Stimulated activated CD8-positive, alpha-beta memory T cell treated with anti-CD3 and anti-CD28 coated beads, Interleukin-12 subunit alpha, Interleukin-12 subunit beta, amount 100 ng/mL, for 24 hours (primary cell): ENCODE data around the gene LMOD2.
"Not testable (repeated sequence)": the region's sequence is repeated elsewhere in the genome, so short reads cannot be mapped to it uniquely, and the experiment has no call there.

Experiments used
- DNase-seq: peaks from one replicate; pipeline ENCODE4 v3.0.0-alpha.2; 2020; ENCODE audit errors: extremely low read depth

Gene LMOD2, protein sequence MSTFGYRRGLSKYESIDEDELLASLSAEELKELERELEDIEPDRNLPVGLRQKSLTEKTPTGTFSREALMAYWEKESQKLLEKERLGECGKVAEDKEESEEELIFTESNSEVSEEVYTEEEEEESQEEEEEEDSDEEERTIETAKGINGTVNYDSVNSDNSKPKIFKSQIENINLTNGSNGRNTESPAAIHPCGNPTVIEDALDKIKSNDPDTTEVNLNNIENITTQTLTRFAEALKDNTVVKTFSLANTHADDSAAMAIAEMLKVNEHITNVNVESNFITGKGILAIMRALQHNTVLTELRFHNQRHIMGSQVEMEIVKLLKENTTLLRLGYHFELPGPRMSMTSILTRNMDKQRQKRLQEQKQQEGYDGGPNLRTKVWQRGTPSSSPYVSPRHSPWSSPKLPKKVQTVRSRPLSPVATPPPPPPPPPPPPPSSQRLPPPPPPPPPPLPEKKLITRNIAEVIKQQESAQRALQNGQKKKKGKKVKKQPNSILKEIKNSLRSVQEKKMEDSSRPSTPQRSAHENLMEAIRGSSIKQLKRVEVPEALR

DNA sequence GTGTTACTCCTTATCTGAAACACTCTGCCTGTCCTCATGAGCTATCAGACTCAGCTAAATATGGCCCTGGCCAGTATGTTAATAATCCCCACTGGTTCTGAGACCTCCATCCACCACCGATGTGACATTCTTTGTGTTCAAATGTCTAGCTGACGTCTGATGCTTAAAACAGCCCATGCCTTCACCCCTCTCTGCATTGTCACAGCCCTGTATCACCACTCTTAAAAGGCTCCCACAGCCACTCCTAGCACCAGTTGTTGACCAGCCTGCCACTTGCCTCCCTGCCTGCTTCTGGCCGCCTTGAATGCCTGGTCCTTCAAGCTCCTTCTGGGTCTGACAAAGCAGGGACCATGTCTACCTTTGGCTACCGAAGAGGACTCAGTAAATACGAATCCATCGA is at the start of gene LMOD2:
Gene LMOD2, plus strand, starts transcription at position 253 of the 400 bp plus-strand sequence. Its CDS starts 98 bp downstream, at position 351.
- DNase-seq: no peak

DNA sequence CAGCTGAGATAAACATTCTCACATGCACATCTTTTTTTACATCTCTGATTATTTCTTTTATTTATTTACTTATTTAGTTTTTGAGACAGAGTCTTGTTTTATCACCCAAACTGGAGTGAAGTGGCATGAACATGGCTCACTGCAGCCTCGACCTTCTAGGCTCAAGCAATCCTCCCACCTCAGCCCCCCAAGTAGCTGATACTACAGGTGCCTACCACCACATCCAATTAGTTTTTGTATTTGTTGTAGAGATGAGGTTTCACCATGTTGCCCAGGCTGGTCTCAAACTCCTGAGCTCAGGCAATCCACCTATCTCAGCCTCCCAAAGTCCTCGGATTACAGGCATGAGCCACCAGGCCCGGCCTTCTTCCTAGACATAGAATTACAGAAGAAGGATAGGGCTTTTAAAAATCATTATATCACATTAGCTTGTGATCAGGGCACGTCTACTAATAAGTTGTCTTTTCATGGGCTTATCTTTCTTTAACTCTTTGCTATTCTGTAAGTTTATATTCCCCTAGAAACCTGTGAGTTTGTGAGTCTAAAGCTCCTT is 48.2 kb upstream of the LMOD2 start:
- DNase-seq: no peak

DNA sequence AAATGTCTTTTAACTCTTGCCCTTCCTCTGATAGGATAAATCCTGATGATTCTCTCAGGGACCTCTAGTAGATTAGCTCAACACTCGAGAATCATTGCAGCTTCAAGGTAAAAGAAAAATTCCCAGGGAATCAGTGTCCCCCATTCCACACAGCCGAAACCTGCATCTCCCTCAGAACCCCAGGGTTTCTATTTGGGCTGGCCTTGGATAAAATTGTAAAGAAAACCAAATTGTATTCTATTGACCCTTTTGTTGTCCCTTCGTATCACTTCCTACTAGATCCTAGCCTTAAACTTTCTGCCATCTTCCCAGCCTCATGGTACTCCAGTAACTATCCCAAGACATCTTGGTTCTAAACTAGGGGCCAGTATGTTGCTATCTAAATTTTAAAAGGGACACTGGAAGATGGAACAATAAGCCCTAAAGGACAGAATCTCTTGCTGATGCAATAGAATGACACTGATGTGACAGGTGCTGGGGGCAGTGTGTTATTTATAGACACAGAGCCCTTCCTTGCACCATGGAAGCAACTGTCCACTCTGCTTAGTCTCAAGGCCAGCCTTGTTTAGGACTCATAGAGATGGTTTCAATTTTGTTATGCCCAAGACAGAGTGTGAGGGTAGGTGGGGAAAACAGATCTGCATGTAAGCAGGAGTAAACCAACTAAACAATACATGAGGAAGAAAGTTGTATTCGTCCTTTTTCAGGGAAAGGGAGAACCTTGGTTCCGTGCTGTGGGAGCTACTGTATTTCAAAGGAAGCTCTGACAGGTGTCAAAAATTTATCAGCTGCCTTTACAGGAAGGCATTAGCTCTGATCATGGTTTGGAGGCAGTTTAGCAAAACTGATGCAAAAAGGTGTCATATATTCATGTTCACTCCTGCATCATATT is 46.4 kb upstream of the LMOD2 start:
- no peak for DNase-seq

DNA sequence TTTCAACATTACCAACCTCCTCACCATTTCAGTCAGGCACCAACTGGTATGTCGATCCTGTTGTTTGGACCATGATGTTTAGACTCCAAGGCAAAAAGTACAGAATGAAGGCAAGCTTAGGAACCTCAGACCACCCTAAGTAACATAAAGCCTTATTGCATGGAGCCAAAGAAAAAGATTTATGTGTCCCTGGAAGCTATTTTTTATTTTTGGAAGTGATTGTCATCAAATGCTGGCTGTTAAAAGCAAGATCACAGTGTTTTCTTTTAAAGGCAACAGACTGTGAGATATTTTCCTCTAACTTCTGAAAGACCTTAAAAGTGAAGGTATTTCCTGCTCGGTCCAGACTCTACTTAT is 45.8 kb upstream of the LMOD2 start:
- DNase-seq: no peak

DNA sequence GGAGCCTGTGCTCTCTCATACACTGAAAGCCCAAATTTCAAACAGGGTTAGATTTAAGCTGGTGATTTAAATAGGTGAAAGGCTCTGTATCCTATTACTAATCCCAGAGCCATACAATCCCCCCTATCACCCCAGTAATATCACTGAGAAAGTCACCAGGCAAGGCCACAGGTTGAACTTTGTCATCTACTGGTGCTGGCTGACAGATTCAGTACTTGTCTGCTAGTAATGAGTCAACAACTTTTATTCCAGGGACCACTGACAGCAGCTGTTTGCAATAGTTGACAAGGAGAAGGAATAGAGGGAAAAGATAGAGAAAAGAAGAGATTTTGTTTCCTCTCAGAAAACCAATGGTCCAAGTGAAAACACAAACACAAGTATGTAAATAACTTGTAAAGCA is 43.6 kb upstream of the LMOD2 start:
- DNase-seq: no peak

DNA sequence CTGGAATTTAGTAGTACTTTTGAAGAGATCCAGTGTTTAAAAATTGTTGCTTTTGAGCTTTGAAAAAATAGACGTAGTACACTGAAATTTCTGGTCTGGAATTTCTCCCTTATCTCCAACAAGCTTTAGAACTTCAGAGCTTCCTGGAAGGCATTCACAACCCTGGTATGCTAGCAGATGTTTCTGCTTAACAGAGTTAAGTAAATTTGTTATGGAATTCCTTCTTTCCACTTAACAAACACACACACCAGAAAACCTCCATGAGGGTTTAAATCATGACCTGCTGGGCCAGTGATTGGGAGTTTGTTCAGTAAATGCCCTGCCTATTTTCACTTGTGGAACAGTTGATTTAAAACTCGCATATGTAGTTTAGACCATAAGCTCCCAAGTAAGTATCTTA is 40.3 kb upstream of the LMOD2 start:
- DNase-seq: no peak

DNA sequence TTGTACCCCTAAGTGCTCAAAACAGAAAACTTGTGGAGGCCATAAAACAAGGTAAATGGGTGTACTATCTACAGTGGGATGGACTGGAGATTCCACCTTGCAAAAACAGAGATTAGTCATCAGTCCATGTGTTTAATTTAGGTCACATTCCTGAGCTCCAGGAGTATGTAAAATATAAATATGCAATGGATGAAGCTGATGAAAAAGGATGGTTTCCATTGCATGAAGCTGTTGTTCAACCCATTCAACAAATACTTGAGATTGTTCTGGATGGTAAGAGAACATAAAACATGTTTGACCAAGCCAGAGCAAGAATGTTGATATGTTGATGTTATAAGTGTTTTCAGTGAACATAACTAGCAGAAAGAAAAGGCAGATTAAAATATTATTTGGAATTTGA is 39.4 kb upstream of the LMOD2 start:
- no peak for DNase-seq

DNA sequence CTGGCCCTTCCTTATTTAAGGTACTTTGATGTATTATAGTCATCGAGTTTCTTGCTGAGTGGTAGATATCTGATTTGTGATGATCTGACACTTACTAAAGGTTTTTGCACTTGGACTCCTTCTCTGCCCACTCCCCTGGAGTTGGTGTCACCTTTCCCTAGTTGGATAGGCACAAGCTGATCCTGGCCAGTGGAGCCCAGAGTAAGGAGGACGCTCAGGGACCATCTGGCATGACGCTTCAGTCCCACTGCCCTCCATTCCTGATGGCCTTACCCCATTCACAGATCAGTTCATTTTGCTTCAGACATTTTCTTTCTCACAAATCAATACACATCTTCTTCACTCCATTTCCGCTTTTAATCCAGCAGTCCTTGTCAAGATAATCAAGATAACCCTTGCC is 34.0 kb upstream of the LMOD2 start:
- no peak for DNase-seq

DNA sequence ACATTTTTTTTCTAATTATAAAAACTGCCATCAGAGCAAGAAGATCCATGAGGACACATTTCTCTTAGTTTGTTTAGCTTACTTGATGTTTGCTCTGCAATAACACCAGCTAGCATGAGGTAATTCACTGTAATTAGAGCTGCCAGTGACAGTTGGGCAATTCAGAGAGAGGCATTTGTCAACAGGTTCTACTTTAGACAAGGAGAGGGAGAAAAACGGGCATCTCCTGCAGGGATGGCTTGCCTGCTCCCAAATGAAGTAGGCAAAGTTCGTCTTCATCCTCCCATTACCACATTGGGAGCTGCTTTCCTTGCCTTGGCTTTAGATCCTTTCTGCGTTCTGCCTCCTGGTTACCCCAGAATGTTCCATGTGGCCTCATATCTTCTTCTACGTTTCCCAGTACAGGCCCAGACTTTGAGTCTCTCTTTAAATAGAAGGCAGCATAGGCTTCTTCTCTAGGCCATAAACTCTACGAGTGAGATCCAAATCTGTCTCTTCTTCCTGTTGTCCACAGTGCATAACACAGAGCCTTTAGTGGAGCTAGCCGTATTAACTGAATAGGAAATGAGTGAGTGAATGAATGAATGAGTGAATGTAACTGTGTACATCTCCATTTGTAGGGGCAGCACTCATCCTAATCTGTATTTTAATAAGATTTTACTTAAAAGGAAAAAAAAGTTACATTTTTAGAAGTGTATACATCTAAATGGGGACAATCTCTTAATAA is 32.8 kb upstream of the LMOD2 start:
- DNase-seq: no peak

DNA sequence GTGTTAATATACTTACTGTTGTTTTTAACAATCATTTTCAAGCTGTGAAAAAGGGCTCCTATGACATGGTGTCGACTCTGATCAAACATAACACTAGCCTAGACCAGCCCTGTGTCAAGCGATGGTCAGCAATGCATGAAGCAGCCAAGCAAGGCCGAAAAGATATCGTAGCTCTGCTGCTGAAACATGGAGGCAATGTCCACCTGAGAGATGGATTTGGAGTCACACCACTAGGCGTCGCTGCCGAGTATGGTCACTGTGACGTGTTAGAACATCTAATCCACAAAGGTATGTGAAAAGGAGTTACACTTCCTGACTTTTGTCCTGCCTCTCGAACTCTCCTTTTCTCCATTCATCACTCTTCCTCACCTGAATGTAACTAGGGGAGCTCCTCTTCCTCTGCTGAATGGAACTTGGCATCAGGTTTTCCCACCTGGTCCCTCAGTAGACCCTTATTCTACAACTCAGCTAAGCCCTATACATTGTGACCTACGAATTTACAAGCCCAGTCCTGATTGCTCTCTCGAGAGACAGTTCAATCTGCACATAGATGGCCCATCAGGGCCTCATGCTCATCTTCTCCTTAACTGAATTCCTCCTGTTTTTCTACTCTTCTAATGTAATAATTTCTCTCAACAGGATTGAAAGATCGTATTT is 31.0 kb upstream of the LMOD2 start:
- peak; percentile 3 for DNase-seq

DNA sequence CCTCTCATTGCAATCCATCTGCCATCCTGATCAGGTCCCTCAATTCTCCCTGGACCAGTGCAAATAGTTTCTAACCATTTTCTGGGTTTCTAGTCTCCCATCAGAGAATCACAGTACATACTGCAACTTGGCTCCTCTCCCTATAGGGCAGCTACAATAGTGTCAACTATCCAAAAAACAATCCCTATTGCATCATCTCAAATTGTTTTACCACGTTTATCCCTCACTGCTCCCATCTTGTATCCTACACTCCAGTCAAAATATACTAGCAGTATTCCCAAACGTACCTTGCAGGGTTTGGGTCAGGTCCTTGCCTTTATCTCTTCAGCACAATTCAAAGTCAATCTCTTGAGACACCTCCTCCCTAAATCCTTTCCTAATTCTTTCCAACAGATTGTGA is 30.4 kb upstream of the LMOD2 start:
- DNase-seq: no peak

DNA sequence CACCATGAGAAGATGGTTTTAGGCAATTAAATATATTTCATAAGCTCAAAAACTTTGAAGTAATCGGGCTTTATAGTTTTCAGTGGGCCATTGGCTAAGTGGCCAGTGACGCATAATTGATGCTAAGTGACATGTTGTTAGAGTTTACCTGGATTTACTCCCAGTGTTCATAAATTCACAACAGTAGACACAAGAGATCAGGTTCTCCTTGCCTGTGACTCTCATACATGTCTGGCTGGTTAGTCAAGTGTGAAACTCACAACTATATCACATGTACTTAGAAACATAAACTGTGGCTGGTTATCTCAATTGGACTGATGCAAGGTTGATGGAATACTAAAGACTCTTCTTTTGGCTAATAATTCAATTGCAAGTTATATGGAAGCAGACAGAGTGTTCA is 27.8 kb upstream of the LMOD2 start:
- DNase-seq: no peak

DNA sequence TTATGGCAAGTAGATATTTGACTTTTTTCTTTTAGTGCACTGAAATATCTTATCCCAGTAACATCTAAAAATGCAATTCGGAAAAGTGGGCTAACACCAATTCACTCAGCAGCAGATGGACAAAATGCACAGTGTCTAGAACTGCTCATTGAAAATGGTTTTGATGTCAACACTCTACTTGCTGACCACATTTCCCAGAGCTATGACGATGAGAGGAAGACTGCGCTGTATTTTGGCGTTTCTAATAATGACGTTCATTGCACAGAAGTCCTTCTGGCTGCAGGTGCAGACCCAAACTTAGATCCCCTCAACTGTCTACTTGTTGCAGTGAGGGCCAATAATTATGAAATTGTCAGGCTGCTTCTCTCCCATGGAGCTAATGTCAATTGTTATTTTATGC is 26.8 kb upstream of the LMOD2 start:
- DNase-seq: no peak

DNA sequence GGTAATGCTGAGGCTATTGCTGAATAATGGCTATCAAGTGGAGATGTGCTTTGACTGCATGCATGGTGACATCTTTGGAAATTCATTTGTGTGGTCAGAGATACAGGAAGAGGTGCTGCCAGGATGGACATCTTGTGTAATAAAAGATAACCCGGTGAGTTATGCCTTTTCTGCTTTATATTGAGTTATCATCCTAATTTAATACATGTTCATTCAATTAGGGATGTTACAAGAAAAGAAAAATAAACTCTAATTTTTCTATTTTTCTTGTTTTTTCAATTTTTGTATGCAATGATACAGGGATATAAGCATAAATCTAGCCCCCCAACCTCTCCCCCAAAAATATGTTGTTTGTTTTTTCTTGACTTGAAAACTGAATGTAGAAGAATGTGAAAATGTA is 26.4 kb upstream of the LMOD2 start:
- no peak for DNase-seq

DNA sequence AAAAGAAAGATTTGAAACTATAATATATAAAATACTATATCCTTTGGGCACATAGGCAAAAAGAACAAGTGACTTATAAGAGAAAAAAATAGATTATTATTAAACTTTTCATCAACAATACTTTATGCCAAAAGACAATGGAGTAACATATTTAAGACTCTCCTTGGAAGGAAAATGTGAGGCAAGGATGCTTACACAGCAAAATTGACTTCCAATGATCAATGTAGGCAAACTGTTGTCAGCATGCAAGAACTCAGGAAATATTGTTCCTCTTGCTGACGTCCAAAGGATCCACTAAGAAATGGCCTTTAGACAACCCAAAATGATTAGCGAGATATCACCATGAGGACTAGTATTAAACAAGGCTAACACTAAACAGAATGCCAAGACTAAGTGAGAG is 22.9 kb upstream of the LMOD2 start:
- no peak for DNase-seq

DNA sequence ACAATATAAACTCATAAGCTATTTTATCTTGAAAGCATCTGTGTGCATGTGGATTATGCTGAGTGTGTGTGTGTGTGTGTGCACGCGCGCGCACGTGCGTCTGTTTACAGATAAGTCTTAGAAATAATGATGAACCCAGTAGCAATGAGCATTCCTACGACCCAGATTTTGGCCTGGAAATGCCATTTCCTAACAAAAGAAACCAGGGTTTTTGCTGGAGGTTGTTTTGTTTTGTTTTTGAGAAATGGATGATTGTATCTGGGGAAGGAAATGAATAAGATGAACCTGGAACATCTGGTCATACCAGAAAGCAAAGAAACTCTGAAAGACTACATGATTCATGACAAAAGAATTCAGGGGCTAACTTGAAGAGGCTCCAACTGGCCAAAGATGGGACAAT is 22.1 kb upstream of the LMOD2 start:
- DNase-seq: no peak

DNA sequence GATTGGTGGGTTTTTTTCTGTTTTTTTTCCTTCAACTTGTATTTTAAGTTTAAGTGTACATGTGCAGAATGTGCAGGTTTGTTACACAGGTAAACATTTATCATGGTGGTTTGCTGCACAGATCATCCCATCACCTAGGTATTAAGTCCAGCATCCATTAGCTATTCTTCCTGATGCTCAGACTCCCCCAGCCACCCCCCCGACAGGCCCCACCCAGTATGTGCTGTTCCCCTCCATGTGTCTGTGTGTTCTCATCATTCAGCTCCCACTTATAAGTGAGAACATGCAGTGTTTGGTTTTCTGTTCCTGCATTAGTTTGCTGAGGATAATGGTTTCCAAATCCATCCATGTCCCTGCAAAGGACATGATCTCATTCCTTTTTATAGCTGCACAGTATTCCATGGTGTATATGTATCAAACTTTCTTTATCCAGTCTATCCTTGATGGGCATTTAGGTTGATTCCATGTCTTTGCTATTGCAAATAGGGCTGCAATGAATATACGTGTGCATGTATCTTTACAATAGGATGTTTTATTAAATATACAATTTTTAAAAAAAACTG is 21.6 kb upstream of the LMOD2 start:
- not testable (repeated sequence) for DNase-seq

DNA sequence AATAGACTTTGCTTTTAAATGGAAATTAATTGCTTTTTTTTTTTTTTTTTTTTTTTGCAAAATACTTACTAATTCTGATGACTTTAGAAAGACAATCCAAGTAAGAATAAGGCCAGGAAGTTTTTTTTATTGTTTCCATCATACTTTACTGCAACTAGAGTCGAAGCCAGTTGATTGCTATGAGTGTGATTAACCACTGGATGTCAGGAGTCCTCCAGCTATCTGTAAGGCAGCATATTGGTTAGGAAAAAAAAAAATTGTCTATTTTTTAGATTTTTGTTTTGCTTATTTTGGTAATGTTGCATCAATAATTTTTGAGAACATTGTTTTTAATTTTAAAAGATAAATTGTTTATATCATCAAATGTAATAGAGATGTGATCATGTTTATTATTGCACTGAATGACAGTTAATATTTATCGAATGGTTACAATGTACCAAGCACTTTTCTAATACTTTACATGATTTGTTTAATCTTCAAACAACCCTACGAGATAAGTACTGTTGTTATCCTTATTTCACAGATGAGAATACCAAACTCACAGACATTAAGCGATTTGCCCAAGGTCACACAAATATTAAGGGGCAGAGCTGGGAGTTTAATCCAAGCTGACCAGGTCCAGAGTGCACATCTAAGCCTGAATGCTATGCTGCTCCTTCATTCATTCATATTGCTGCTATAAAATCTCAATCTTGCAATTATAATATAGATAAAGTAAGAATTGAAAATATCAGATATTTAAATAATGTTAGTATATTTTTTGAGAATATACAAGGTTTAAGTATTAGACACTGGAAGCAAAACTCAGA is 19.9 kb upstream of the LMOD2 start:
- DNase-seq: no peak

DNA sequence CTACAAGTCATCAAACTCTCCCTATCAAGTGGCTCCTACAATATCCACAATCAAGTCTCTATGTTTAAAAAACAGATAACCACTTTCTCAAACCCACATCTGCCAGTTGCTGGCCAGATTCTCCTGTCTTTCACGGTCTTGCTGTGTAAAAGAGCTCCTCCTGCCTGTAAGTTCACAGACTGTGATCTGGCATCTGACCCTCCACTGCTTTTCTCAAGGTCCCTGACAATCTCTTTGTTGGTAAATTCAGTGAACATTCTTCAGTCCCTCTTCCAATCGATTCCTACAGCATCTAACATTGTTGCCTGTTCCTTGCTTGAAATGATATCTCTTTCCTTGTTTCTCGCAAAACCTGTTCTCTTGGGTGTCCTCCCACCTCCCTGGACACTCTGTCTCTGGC is 18.5 kb upstream of the LMOD2 start:
- DNase-seq: no peak

DNA sequence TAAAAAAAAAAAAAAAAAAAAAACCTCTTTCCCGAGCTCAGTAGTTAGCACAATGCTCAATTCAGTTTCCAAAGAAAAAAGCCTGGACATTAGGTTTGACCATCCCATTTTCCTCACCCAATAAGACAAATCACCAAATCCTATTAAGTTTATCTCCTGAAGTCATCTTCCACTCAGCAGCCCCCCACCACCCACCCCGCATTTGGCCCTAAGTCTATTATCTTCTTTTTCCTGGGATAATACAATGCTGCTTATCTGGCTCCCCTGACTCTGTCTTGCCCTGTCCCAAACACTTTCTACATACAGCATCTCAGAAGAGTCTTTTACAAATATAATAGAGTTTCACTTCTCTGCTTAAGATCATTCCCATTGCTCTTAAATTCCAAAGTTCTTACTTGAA is 17.8 kb upstream of the LMOD2 start:
- no peak for DNase-seq
